ENCODE data around the gene NRSN1. TPM values are rescaled to one million over a fixed set of nuclear protein-coding genes. Genes with fewer than 3 reads are reported as not detected.

NRSN1 gene, protein sequence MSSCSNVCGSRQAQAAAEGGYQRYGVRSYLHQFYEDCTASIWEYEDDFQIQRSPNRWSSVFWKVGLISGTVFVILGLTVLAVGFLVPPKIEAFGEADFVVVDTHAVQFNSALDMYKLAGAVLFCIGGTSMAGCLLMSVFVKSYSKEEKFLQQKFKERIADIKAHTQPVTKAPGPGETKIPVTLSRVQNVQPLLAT
- under 1 TPM in 1 of 4 donors, not detected in 3; 0.35 TPM for total RNA-seq

GRCh38 chr6:24125980-24126379 lies at the start of gene NRSN1:
TSS of gene NRSN1 (plus strand) at chr6:24126215. CDS start at chr6:24134328, 8,113 bp downstream.
- H3K27ac ChIP-seq, result no peak within 1 kb of the TSS
- intact Hi-C loops (cut with DNase I; ENCODE audit: low total_unique reads), result no loop called here
- no peaks in the 10 kb centered on the region for H3K4me1 ChIP-seq
- no peak for DNase-seq
- H3K27me3 ChIP-seq, result no peaks in the 10 kb centered on the region
- no peaks in the 10 kb centered on the region for H3K9me3 ChIP-seq
- TF ChIP-seq POLR2A (IDR thresholded peaks at IDR 0.05), result no peak
- TF ChIP-seq, protein P1, sequence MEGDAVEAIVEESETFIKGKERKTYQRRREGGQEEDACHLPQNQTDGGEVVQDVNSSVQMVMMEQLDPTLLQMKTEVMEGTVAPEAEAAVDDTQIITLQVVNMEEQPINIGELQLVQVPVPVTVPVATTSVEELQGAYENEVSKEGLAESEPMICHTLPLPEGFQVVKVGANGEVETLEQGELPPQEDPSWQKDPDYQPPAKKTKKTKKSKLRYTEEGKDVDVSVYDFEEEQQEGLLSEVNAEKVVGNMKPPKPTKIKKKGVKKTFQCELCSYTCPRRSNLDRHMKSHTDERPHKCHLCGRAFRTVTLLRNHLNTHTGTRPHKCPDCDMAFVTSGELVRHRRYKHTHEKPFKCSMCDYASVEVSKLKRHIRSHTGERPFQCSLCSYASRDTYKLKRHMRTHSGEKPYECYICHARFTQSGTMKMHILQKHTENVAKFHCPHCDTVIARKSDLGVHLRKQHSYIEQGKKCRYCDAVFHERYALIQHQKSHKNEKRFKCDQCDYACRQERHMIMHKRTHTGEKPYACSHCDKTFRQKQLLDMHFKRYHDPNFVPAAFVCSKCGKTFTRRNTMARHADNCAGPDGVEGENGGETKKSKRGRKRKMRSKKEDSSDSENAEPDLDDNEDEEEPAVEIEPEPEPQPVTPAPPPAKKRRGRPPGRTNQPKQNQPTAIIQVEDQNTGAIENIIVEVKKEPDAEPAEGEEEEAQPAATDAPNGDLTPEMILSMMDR (IDR thresholded peaks at IDR 0.05), result no peak
- H3K36me3 ChIP-seq, result no peaks in the 10 kb centered on the region
- no peak within 1 kb of the TSS for H3K4me3 ChIP-seq

DNA sequence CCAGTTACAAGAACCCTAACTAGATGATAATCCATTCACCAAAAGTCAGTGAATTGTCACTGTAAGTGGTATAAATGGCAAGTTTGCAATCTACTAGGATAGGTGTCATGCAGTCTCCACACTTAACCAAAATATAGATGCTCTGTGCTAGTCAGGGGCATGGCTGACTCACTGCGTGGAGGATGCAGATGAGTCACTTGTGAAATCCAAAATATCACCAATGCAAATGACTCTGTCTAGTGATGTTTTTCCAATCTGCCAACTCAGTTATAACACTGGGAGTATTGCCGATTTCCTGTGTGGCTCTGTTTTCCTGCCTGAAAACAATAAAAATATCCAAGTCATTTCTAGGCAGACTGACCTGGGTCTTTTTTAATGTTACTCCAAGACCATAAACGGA lies 47.8 kb upstream of the NRSN1 start:
- Histone ChIP-seq H3K4me3 (no peak overlapping the region), H3K4me1 (no peaks in the 10 kb centered on the region), H3K36me3 (no peaks in the 10 kb centered on the region), H3K27me3 (no peaks in the 10 kb centered on the region), H3K9me3 (no peaks in the 10 kb centered on the region), H3K27ac (no peak overlapping the region)
- intact Hi-C loops (cut with DNase I; ENCODE audit: low total_unique reads), result no loop called here
- DNase-seq, result no peak
- no peak for TF ChIP-seq POLR2A (IDR thresholded peaks at IDR 0.05)
- TF ChIP-seq, protein P1 (IDR thresholded peaks at IDR 0.05), result no peak

DNA sequence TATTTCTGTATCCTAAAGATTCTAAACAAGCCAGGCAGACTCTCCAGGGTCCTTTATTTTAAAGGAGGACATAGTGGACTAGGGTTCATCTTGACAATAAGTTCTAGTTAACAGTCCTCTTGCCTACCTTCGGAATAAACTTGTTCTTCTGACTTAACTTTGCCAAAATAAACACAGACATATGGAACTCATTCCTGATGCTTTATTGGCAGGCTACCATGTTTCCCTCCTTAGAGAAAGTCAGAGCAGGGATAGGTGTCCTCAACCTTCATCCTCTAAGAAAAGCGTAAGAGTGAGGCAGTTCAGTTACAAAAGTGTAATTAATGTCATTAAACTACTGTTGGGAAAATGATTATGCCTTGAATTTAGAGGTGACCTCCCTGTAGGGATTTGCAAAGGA lies 46.9 kb upstream of the NRSN1 start:
- DNase-seq, result no peak
- intact Hi-C loops (cut with DNase I; ENCODE audit: low total_unique reads), result no loop called here
- H3K36me3 ChIP-seq, result no peaks in the 10 kb centered on the region
- H3K9me3 ChIP-seq, result no peaks in the 10 kb centered on the region
- TF ChIP-seq, protein P1 (IDR thresholded peaks at IDR 0.05), result no peak
- no peak for TF ChIP-seq POLR2A (IDR thresholded peaks at IDR 0.05)
- no peak overlapping the region for H3K4me3 ChIP-seq
- H3K4me1 ChIP-seq, result no peaks in the 10 kb centered on the region
- H3K27ac ChIP-seq, result no peak overlapping the region
- H3K27me3 ChIP-seq, result no peaks in the 10 kb centered on the region

GRCh38 chr6:24080711-24081110 lies 45.3 kb upstream of the NRSN1 start:
- H3K4me3 ChIP-seq, result no peak overlapping the region
- no peak overlapping the region for H3K27ac ChIP-seq
- no peaks in the 10 kb centered on the region for H3K4me1 ChIP-seq
- H3K36me3 ChIP-seq, result no peaks in the 10 kb centered on the region
- no peaks in the 10 kb centered on the region for H3K9me3 ChIP-seq
- TF ChIP-seq POLR2A (IDR thresholded peaks at IDR 0.05), result no peak
- TF ChIP-seq, protein P1 (IDR thresholded peaks at IDR 0.05), result no peak
- intact Hi-C loops (cut with DNase I; ENCODE audit: low total_unique reads), result no loop called here
- no peaks in the 10 kb centered on the region for H3K27me3 ChIP-seq
- no peak for DNase-seq

DNA sequence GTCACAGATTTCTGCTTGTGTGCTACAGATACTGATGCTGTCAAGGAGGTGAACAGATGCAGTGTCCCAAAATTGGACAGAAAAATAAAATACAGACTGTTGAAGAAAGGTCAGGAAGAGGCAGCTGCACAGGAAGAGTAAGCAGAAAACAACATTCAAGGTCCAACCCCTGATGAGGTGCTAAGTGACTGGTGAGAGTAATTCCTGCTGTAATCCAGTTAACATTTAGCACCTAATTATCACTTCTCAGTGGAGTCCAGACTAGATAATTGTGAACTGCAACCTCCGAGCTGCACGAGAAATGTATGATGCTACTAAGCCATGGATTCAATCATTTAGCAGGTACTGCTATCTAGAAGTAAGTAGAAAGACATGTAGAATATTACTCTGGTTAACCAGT lies 36.3 kb upstream of the NRSN1 start:
- intact Hi-C loops (cut with DNase I; ENCODE audit: low total_unique reads), result no loop called here
- H3K4me3 ChIP-seq, result no peak overlapping the region
- TF ChIP-seq, protein P1 (IDR thresholded peaks at IDR 0.05), result no peak
- TF ChIP-seq POLR2A (IDR thresholded peaks at IDR 0.05), result no peak
- no peaks in the 10 kb centered on the region for H3K9me3 ChIP-seq
- H3K4me1 ChIP-seq, result no peaks in the 10 kb centered on the region
- no peak for DNase-seq
- no peak overlapping the region for H3K27ac ChIP-seq
- H3K27me3 ChIP-seq, result no peaks in the 10 kb centered on the region
- no peaks in the 10 kb centered on the region for H3K36me3 ChIP-seq
